Embryonic facial prominence (tissue), 1 donor: ENCODE data around the gene KLF15.
"Not testable (repeated sequence)": the region's sequence is repeated elsewhere in the genome, so short reads cannot be mapped to it uniquely, and the experiment has no call there.

Experiments used
- DNase-seq: peaks from one replicate; pipeline ENCODE4 v3.0.0-alpha.2; 2016; ENCODE audit errors: extremely low spot score

Gene KLF15

DNA sequence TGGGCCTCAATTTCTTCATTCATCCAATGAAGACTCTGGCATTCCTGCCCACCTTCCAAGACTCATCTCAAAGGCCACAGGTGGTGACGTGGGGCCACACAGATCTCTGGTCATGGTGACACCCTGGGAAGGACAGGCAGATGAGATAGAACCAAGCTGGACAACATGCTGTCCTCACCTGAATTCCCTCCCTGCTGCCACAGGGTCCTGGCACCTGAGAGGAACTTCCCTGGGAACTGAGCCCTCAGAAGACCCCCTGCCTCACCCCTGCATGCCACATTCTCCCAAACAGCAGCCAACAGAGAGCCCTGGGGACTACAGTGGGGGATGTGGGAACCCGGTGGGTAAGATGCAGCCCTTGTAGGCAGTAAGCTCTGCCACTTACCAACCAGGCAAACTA lies 10.7 kb downstream of the KLF15 start:
- no peak for DNase-seq

GRCh38 chr3:126345641-126346460 lies 11.4 kb downstream of the KLF15 start:
- no peak for DNase-seq

GRCh38 chr3:126345231-126345630 lies 12.0 kb downstream of the KLF15 start:
- no peak for DNase-seq

- no peak for DNase-seq
Measured at GRCh38 chr3:126344380-126345041, 12.7 kb downstream of the KLF15 start.

- DNase-seq: no peak
Measured at GRCh38 chr3:126343649-126344035, 13.6 kb downstream of the KLF15 start.

- DNase-seq: no peak
Measured at GRCh38 chr3:126342991-126343648, 14.1 kb downstream of the KLF15 start.

DNA sequence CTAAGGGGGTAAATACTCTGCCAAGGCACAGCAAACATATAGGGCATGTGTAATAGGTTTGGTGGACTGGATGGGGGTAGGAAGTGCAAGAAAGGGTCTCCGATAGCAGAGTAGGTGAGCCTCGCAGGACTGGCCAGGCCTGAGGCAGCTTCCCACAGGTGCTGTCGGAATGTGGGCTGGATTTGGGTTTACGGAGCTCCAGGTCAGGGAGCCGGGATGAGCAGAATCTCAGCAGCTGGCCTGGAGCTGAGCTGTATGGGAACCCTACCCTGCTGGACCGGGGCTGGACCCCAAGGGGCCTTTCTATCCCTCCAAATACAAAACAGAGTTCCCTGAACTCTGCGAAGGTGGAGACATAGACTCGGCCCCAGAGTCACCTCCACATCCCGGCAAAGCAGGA lies 15.0 kb downstream of the KLF15 start:
- DNase-seq: no peak

DNA sequence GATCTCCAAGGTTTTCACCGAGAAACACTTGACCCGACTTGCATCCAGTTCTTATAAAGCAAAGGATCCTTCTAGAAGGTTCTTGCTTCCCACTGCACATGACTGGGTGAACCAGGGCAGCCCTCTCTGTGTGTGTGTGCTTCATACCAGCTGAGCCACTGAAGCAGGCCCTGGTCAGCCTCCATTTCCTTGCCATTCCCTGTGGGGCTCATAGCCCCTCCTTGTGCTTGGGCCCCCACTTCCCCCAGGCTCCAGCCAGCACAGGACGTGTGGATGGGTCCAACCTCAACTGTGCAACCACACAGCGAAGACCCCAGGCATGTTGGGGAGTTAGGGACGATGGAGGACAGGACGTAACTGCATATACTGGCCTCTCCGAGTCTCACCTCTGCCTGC lies 15.5 kb downstream of the KLF15 start:
- DNase-seq: no peak

GRCh38 chr3:126340943-126341754 lies 16.1 kb downstream of the KLF15 start:
- DNase-seq: no peak

DNA sequence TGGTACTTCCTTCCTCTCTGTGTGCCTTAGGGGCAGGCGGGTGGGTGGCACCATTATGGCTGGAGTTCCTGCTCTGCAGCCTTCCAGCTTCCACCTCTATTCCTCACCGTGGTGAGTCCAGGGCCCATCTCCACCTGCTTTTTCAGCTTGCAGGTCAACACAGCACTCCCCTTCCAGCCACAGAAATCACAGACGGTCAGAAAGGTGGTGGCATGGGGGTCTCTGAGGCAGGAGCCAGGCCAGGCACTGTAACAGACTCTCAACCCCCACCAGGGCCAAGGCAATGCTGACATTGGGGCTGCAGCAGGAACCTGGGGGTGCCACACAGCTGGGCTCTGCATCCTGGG lies 16.6 kb downstream of the KLF15 start:
- DNase-seq: no peak

- DNase-seq: no peak
Measured at GRCh38 chr3:126340081-126340511, 17.1 kb downstream of the KLF15 start.

DNA sequence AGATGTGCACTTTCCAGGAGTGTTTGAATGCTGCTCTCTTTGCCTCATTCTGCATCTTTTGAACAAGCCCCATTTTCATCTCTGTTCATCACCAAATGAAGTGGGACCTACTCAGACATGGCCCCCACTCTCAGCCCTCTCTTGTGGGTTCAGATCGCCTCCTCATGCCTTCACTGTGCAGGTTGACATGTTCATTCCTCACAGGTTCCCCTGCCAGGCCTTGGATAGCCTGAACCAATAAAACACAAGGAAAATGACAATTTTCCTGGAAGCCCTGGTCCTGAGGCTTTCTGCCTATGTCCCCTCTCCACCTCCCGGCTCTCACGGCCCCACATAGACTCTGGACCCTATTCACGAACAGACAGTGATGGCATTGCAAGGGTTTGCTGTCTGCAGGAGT lies 17.7 kb downstream of the KLF15 start:
- no peak for DNase-seq

DNA sequence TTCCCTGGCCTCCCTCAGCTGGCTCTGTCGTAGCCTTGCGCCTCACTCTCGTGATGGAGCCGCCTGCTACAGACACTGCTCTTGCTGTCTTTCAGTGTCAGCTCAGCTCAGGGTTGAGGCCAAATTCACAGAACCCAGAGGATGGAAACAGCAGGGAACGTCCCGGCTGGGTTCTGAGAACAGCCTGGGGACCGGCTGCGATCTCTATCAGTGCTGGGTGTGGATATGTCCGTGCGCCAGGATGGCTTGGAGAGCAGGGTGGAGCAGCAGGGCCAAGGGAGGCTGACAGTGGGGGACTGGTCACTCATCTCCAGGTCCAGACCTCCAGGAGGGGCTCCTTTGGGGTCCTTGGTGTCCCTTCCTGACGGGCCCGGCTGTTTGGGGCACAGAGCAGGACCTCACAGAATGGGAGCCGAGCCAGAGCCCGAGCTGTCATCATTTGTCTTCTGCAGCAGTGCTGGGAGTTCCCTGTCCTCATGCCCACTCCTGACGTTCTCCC lies 18.4 kb downstream of the KLF15 start:
- DNase-seq: no peak

GRCh38 chr3:126337980-126338651 lies 19.1 kb downstream of the KLF15 start:
- no peak for DNase-seq

- not testable (repeated sequence) for DNase-seq
Measured at GRCh38 chr3:126331812-126332336, 25.3 kb downstream of the KLF15 start.

DNA sequence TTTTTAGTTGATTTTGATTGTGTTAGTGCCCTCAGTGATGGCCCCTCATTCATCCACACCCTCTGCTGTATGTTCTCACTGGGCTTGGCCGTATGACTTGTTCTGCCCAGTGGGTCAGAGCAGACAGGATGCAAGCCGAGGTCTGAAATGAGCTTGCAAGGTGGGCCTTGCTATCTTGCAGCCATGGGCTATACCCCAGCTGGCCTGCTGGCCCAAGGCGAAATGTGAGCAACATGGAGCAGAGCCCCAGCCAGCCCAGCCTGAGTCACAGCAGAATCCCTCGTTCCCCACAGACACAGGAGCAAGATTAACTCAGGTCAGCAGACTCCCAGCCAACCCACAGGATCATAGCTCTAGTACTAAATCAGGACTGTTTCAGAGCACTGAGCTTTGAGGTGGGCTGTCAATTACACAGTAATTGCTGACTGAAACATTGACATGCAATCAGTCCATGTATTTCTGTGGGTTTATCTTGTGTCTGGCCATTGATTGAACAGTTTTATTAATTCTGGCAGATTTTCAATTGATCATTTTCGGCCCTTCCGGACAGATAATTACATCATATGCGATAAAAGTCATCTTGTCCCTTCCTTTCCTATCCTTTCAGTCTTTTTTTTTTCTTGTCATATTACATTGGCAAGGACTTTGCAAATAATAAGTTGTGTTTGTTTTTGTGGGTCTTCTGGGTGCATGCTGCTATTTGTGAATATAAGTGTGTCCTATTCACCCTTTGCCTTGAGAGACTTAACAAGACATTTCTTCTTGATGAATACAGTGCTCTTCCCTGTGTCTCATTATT lies 27.1 kb downstream of the KLF15 start:
- DNase-seq: no peak

DNA sequence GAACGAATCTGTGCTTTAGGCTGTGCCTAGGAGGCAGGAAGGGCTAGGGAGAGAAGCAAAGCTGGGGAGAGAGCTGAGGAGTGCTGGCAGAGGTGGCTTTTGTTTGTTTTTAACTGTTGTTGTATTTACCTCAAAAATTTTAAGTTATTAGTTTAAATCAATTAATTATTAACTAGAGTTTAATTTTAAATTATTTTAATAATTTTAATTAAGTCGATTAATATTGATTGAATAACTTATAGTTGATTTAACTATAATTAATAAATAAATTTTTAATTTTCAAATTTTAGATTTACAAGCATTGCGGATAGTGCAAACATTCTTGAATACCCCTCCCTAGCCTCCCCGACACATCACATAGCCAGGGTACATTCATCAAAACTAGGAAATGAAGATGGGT lies 30.6 kb downstream of the KLF15 start:
- no peak for DNase-seq

- no peak for DNase-seq
Measured at GRCh38 chr3:126322181-126322967, 34.8 kb downstream of the KLF15 start.

- no peak for DNase-seq
Measured at GRCh38 chr3:126321490-126321889, 35.7 kb downstream of the KLF15 start.
